ENCODE results near the gene ISG20L2.

The ISG20L2 gene

GRCh38 chr1:156682166-156682890 is 46.2 kb downstream of the ISG20L2 start:
- TF ChIP-seq NFIC (IDR thresholded peaks at IDR 0.05) (no peak), EP300 (IDR thresholded peaks at IDR 0.05; ENCODE audit: borderline replicate concordance) (no peak), CEBPB (IDR thresholded peaks at IDR 0.05) (no peak), YY1 (IDR thresholded peaks at IDR 0.05; ENCODE audit: low read depth) (no peak), TAF1 (IDR thresholded peaks at IDR 0.05; ENCODE audit: low read depth) (no peak), USF1 (IDR thresholded peaks at IDR 0.05) (no peak), REST (IDR thresholded peaks at IDR 0.05; ENCODE audit: low read depth) (no peak), TEAD4 (IDR thresholded peaks at IDR 0.05) (no peak)

- TF ChIP-seq MAX (IDR thresholded peaks at IDR 0.05): no peak
- TF ChIP-seq CREB1 (IDR thresholded peaks at IDR 0.05; ENCODE audit: low read depth): no peak
- TF ChIP-seq REST (IDR thresholded peaks at IDR 0.05; ENCODE audit: low read depth): no peak
- TF ChIP-seq RAD21 (IDR thresholded peaks at IDR 0.05; ENCODE audit: low read depth): no peak
- TF ChIP-seq TAF1 (IDR thresholded peaks at IDR 0.05; ENCODE audit: low read depth): no peak
- TF ChIP-seq TEAD4 (IDR thresholded peaks at IDR 0.05): no peak
- TF ChIP-seq USF1 (IDR thresholded peaks at IDR 0.05): no peak
- no peak for TF ChIP-seq ZBTB7A (IDR thresholded peaks at IDR 0.05; ENCODE audit: low read depth)
- no peak for TF ChIP-seq CEBPB (IDR thresholded peaks at IDR 0.05)
- TF ChIP-seq EP300 (IDR thresholded peaks at IDR 0.05; ENCODE audit: borderline replicate concordance): no peak
Measured at GRCh38 chr1:156681196-156681960, 47.2 kb downstream of the ISG20L2 start.

GRCh38 chr1:156680056-156680455 is 48.5 kb downstream of the ISG20L2 start:
- TF ChIP-seq REST (IDR thresholded peaks at IDR 0.05; ENCODE audit: low read depth): peak; percentile 73
- no peak for TF ChIP-seq CEBPB (IDR thresholded peaks at IDR 0.05)

- TF ChIP-seq ZBTB7A (IDR thresholded peaks at IDR 0.05; ENCODE audit: low read depth) (0 out of 2 replicates have a peak, but pooled peaks have one; percentile 63), TEAD4 (IDR thresholded peaks at IDR 0.05) (peak; percentile 39; the same call in 1 of the 2 replicates), RAD21 (IDR thresholded peaks at IDR 0.05; ENCODE audit: low read depth) (peak; percentile 93), MAX (IDR thresholded peaks at IDR 0.05) (no peak), CEBPB (IDR thresholded peaks at IDR 0.05) (no peak), REST (IDR thresholded peaks at IDR 0.05; ENCODE audit: low read depth) (no peak), FOXM1 (IDR thresholded peaks at IDR 0.05; ENCODE audit: borderline replicate concordance, low read depth) (no peak), YY1 (IDR thresholded peaks at IDR 0.05; ENCODE audit: low read depth) (peak; percentile 45; the same call in 1 of the 2 replicates)
Measured at GRCh38 chr1:156677616-156678596, 50.7 kb downstream of the ISG20L2 start.

Data from Ishikawa (cell line).